NB4 (cell line): ENCODE data around the gene XDH.

Experiments
- CTCF ChIP-seq: IDR thresholded peaks from one replicate; pipeline ENCODE4 v1.5.1; 2012; ENCODE audit warnings: low read depth, low read length
- MAX ChIP-seq: IDR thresholded peaks from 2 replicates; pipeline ENCODE4 v1.6.1; 2011; ENCODE audit warnings: low read depth, low read length
- MYC ChIP-seq: IDR thresholded peaks from 2 replicates; pipeline ENCODE4 v1.6.1; 2011; ENCODE audit warnings: low read depth, low read length
- POLR2A ChIP-seq: IDR thresholded peaks from 2 replicates; pipeline ENCODE4 v1.6.1; 2011; ENCODE audit warnings: mild to moderate bottlenecking; ENCODE audit not compliant: insufficient read length; ENCODE audit errors: extremely low read depth

- TF ChIP-seq CTCF (no peak), POLR2A (no peak), MAX (no peak), MYC (no peak)
Observed at GRCh38 chr2:31382452-31383120, 32.0 kb downstream of the XDH start.
